ENCODE data around the gene HECTD3. TPM values are rescaled to one million over a fixed set of nuclear protein-coding genes. Genes with fewer than 3 reads are reported as not detected.

HECTD3 gene
- total RNA-seq, 1 donor from 2014 or later: 25.7 TPM

Other genes starting within 250 kb of the HECTD3 start
- 833 TPM for gene RPS8, start 235.8 kb downstream of the HECTD3 start, total RNA-seq
- gene BEST4, start 223.2 kb downstream of the HECTD3 start, total RNA-seq: not detected
- gene PLK3, start 210.9 kb downstream of the HECTD3 start, total RNA-seq: 6.4 TPM
- gene DYNLT4, start 204.0 kb downstream of the HECTD3 start, total RNA-seq: 1.0 TPM
- 2.8 TPM for gene BTBD19, start 202.8 kb downstream of the HECTD3 start, total RNA-seq
- 0.43 TPM for gene PTCH2, start 168.1 kb downstream of the HECTD3 start, total RNA-seq
- gene EIF2B3, start 24.7 kb downstream of the HECTD3 start, total RNA-seq: 41.8 TPM
- gene UROD, start 930 bp upstream of the HECTD3 start, total RNA-seq: 71.7 TPM
- gene ZSWIM5, start 195.3 kb upstream of the HECTD3 start, total RNA-seq: 0.81 TPM